ENCODE measurements around the gene FAM237B. TPM values are rescaled to one million over a fixed set of nuclear protein-coding genes. Genes with fewer than 3 reads are reported as not detected.

FAM237B gene
- total RNA-seq, 1 experiment from 2014 or later, result not detected

- Histone ChIP-seq H3K27ac (ENCODE audit: low read length) (no peak overlapping the region), H3K9ac (ENCODE audit: low read length) (no peak overlapping the region), H3K9me3 (ENCODE audit: low read length) (no peaks in the 10 kb centered on the region), H2AFZ (ENCODE audit: low read length) (no peak overlapping the region), H3K4me3 (ENCODE audit: low read length) (no peak overlapping the region), H3K4me2 (ENCODE audit: low read length) (no peak overlapping the region), H3F3A (ENCODE audit: low read length, unreplicated experiment) (no peaks in the 10 kb centered on the region), H4K20me1 (ENCODE audit: low read length) (no peaks in the 10 kb centered on the region), H3K9me2 (replicated peaks; ENCODE audit: low read length) (no peaks in the 10 kb centered on the region), H3K4me1 (ENCODE audit: insufficient read depth, low read length) (no peaks in the 10 kb centered on the region), H3K79me2 (ENCODE audit: low read length) (no peaks in the 10 kb centered on the region), H3K36me3 (ENCODE audit: low read depth, low read length) (no peaks in the 10 kb centered on the region), H3K27me3 (ENCODE audit: low read length) (no peaks in the 10 kb centered on the region)
- CTCF ChIA-PET, result no interaction called here
- intact Hi-C loops (cut with micrococcal nuclease), result no loop called here
- POLR2A ChIA-PET (ENCODE audit: unreplicated experiment), result no interaction called here
- no peak for TF ChIP-seq CTCF (conservative IDR thresholded peaks at IDR 0.05; ENCODE audit: low read depth, low read length)
- no peak for TF ChIP-seq EZH2 (IDR thresholded peaks at IDR 0.05; ENCODE audit: low read length, unreplicated experiment)
- no peak for TF ChIP-seq EZH2phosphoT487 (IDR thresholded peaks at IDR 0.05; ENCODE audit: borderline replicate concordance, low read length)
- DNase-seq (no peak), ATAC-seq (no peak)
- BruUV-seq (replicated peaks), result no TSS peak
These were observed 30.6 kb downstream of the FAM237B start for GRCh38 chr7:90290244-90291113.

- Histone ChIP-seq H3K9me2 (replicated peaks; ENCODE audit: low read length) (no peaks in the 10 kb centered on the region), H3K9ac (ENCODE audit: low read length) (no peak overlapping the region), H3K27ac (ENCODE audit: low read length) (no peak overlapping the region), H3K79me2 (ENCODE audit: low read length) (no peaks in the 10 kb centered on the region), H3K27me3 (ENCODE audit: low read length) (no peaks in the 10 kb centered on the region), H2AFZ (ENCODE audit: low read length) (no peak overlapping the region), H3K36me3 (ENCODE audit: low read depth, low read length) (no peaks in the 10 kb centered on the region), H3K4me1 (ENCODE audit: insufficient read depth, low read length) (no peaks in the 10 kb centered on the region), H3K4me2 (ENCODE audit: low read length) (no peak overlapping the region), H3F3A (ENCODE audit: low read length, unreplicated experiment) (no peaks in the 10 kb centered on the region), H3K9me3 (ENCODE audit: low read length) (no peaks in the 10 kb centered on the region), H3K4me3 (ENCODE audit: low read length) (no peak overlapping the region), H4K20me1 (ENCODE audit: low read length) (no peaks in the 10 kb centered on the region)
- ChIA-PET POLR2A (ENCODE audit: unreplicated experiment) (interaction anchor here (0.7 kb wide), 1 partner anchor 140 kb away, joined by 5 read pairs; no protein-coding TSS in a partner anchor), CTCF (no interaction called here)
- no peak; the same call in 1 of the 2 replicates for ATAC-seq
- no peak for TF ChIP-seq CTCF (conservative IDR thresholded peaks at IDR 0.05; ENCODE audit: low read depth, low read length)
- no peak for TF ChIP-seq EZH2 (IDR thresholded peaks at IDR 0.05; ENCODE audit: low read length, unreplicated experiment)
- TF ChIP-seq EZH2phosphoT487 (IDR thresholded peaks at IDR 0.05; ENCODE audit: borderline replicate concordance, low read length), result no peak
- BruUV-seq (replicated peaks), result no TSS peak
- intact Hi-C loops (cut with micrococcal nuclease), result no loop called here
- DNase-seq, result no peak
These were observed 33.0 kb downstream of the FAM237B start for GRCh38 chr7:90288154-90288553.

All from PC-3 (cell line).